ACC112 (cell line): ENCODE measurements around the gene EEIG1.

ENCODE experiments used
- H2AFZ ChIP-seq: fragments of 200-600 bp; sonication (generic); one replicate; pipeline ENCODE4 v1.6.0; 2017; ENCODE audit warnings: antibody characterized with exemption, low read length; ENCODE audit not compliant: unreplicated experiment
- H3K27ac ChIP-seq: fragments of 200-600 bp; sonication (generic); 2 replicates; pipeline ENCODE4 v1.5.1; 2014; ENCODE audit warnings: low read depth, mild to moderate bottlenecking, antibody characterized with exemption, low read length, moderate library complexity
- H3K27me3 ChIP-seq: fragments of 200-600 bp; sonication (generic); 2 replicates; pipeline ENCODE4 v1.6.1; 2014; ENCODE audit warnings: mild to moderate bottlenecking, antibody characterized with exemption, low read length, moderate library complexity, mixed read lengths; ENCODE audit not compliant: insufficient read depth
- H3K36me3 ChIP-seq: fragments of 200-600 bp; sonication (generic); 2 replicates; pipeline ENCODE4 v1.6.1; 2016; ENCODE audit warnings: mild to moderate bottlenecking, antibody characterized with exemption, low read length, moderate library complexity, mixed read lengths; ENCODE audit not compliant: insufficient read depth
- H3K4me1 ChIP-seq: fragments of 200-600 bp; sonication (generic); one replicate; pipeline ENCODE4 v1.6.1; 2016; ENCODE audit warnings: low read length, mixed read lengths; ENCODE audit not compliant: insufficient read depth, unreplicated experiment, control insufficient read depth
- H3K4me3 ChIP-seq: fragments of 200-600 bp; sonication (generic); 2 replicates; pipeline ENCODE4 v1.5.1; 2014; ENCODE audit warnings: mild to moderate bottlenecking, low read depth, low read length
- H3K79me2 ChIP-seq: fragments of 200-600 bp; sonication (generic); one replicate; pipeline ENCODE4 v1.6.0; 2016; ENCODE audit warnings: low read length; ENCODE audit not compliant: control insufficient read depth, unreplicated experiment, insufficient read depth

Gene EEIG1

GRCh38 chr9:127938298-127938690 lies 42.5 kb downstream of the EEIG1 start:
- H3K27me3 ChIP-seq, result no peaks in the 10 kb centered on the region
- H3K4me1 ChIP-seq, result peaks cover 20% of the 10 kb centered on the region
- H2AFZ ChIP-seq, result no peak overlapping the region
- no peaks in the 10 kb centered on the region for H3K36me3 ChIP-seq
- peaks cover 35% of the 10 kb centered on the region for H3K79me2 ChIP-seq
- peak overlapping the region; percentile 86; the same call in 1 of the 2 replicates for H3K4me3 ChIP-seq
- no peak overlapping the region for H3K27ac ChIP-seq

DNA sequence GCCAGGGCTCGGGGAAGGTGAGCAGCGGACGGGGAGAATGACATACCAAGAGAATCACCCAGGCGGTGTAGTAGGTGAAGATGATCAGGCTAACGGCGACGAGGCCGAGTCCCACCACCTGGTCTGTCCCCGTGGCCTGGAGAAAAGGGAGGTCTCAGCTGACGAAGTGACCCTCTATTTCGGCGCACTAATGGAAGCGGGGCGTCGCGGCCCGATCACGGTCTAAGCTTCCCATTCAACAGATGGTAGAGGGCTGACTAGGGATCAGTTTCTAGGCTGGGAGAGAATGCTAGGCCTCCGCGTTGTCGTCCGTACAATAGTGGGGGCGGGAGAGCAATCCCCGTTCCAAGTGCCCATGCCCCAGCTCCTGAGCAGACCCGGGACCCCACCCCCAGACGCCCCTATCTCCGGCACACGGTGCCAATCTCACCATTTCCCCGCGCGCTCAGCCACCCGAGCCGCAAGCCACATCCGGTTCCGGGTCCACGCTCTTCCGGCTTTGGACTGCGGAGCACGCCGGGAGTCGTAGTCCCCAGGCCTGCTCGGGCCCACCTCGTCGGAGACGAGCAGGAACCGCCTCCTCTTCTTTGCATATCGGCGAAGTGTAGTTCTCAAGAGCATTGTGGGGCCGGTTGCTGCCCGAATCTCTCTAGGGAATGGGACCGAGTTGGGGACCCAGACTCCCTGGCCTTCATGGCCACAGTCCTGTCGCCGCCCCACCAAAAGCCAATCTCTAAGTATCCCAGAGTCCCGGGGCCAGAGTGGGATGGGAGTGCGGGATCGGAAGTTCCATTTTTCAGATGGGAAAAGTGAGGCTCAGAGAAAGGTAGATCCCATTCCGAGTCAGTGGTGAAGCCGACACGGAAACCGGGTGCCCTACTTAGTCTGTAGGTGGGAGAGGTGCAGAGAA lies 43.1 kb downstream of the EEIG1 start, which contains the start of gene DPM2:
Gene DPM2, minus strand, starts transcription at position 467 of the 910 bp plus-strand sequence. Its CDS starts 34 bp downstream, at position 433.
- Histone ChIP-seq H3K4me3 (peak within 1 kb of the TSS; percentile 86), H3K27ac (peak within 1 kb of the TSS; percentile 32), H3K4me1 (peaks cover 24% of the 10 kb centered on the region), H3K27me3 (no peaks in the 10 kb centered on the region), H3K79me2 (peaks cover 35% of the 10 kb centered on the region), H2AFZ (no peak within 1 kb of the TSS), H3K36me3 (no peaks in the 10 kb centered on the region)

DNA sequence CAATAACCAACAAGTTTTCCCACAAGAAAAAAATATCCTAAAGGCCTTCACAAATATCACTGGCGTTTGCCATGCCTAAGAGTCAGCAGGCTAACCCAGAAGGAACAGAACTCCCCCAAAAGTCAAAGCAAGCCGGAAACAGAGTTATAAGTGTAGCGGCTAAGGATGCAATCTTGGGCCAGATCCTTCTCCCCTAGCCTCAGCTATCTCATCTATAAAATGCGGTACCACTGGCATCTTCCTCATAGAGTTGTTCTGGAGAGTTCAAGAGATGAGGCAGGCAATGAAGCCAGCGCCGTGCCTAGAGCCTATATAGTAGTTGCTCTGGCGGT lies 43.8 kb downstream of the EEIG1 start:
- H2AFZ ChIP-seq, result no peak overlapping the region

GRCh38 chr9:127936347-127936852 lies 44.4 kb downstream of the EEIG1 start:
- Histone ChIP-seq H2AFZ (no peak overlapping the region), H3K27me3 (no peaks in the 10 kb centered on the region), H3K4me1 (peaks cover 34% of the 10 kb centered on the region), H3K36me3 (no peaks in the 10 kb centered on the region), H3K27ac (peak overlapping the region; percentile 32; the same call in 1 of the 2 replicates), H3K79me2 (peaks cover 35% of the 10 kb centered on the region), H3K4me3 (peak overlapping the region; percentile 86)

More for the DNA sequence above, 43.8 kb downstream of the EEIG1 start:
- peak overlapping the region; percentile 86 for H3K4me3 ChIP-seq
- peaks cover 27% of the 10 kb centered on the region for H3K4me1 ChIP-seq
- H3K27me3 ChIP-seq, result no peaks in the 10 kb centered on the region
- H3K36me3 ChIP-seq, result no peaks in the 10 kb centered on the region
- H3K27ac ChIP-seq, result peak overlapping the region; percentile 32
- H3K79me2 ChIP-seq, result peaks cover 35% of the 10 kb centered on the region

- peak overlapping the region; percentile 32; the same call in 1 of the 2 replicates for H3K27ac ChIP-seq
- no peaks in the 10 kb centered on the region for H3K36me3 ChIP-seq
- H3K27me3 ChIP-seq, result no peaks in the 10 kb centered on the region
- peaks cover 35% of the 10 kb centered on the region for H3K79me2 ChIP-seq
- no peak overlapping the region for H2AFZ ChIP-seq
- H3K4me3 ChIP-seq, result peak overlapping the region; percentile 86
- peaks cover 40% of the 10 kb centered on the region for H3K4me1 ChIP-seq
These were observed 45.0 kb downstream of the EEIG1 start for GRCh38 chr9:127935765-127936221.

GRCh38 chr9:127934986-127935385 lies 45.8 kb downstream of the EEIG1 start:
- H2AFZ ChIP-seq, result no peak overlapping the region
- peaks cover 40% of the 10 kb centered on the region for H3K4me1 ChIP-seq
- peak overlapping the region; percentile 19; the same call in 1 of the 2 replicates for H3K27ac ChIP-seq

GRCh38 chr9:127934248-127934647 lies 46.5 kb downstream of the EEIG1 start:
- Histone ChIP-seq H3K79me2 (peaks cover 35% of the 10 kb centered on the region), H3K27ac (no peak overlapping the region), H2AFZ (no peak overlapping the region), H3K27me3 (no peaks in the 10 kb centered on the region), H3K36me3 (no peaks in the 10 kb centered on the region), H3K4me1 (peaks cover 40% of the 10 kb centered on the region), H3K4me3 (no peak overlapping the region)

More at GRCh38 chr9:127934986-127935385, 45.8 kb downstream of the EEIG1 start:
- H3K4me3 ChIP-seq, result 0 out of 2 replicates have a peak overlapping the region, but pooled peaks have one; percentile 86
- peaks cover 35% of the 10 kb centered on the region for H3K79me2 ChIP-seq
- H3K27me3 ChIP-seq, result no peaks in the 10 kb centered on the region
- H3K36me3 ChIP-seq, result no peaks in the 10 kb centered on the region

DNA sequence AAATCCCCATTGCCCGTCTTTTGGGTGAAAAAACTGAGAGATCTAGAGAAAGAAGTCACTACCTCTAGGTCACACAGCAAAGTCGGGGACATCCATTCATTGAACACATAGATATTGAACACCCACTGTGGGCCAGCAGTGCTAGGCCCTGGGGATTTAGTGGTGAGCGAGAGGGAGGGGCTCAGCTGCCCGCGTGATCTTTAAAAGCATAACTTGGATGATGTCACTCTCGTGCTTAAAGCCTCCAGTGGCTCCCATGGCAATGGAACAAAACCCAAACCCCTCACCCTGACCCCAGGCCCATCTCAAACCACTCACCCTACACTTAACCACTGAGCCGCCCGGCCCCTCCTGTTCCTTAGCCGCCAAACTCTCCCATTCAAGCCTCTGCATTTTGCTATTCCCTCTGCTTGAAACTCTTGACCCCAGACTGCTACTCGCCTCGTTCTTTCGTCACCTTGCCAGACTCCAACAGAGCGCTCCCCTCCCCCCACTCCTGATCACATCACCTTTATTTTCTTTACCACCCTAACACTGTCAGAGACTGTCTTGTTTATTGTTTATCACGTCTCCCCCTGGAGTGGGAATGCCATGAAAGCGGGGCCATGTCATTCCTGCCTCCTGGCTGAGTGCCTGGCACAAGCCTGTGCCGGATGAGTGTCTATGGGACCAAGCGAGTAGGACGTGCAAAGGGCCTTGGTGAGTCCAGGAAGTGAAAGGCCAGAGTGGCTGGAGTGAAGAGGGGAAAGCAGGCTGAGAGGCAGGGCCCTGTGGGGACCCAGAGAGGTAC lies 49.5 kb downstream of the EEIG1 start:
- Histone ChIP-seq H3K36me3 (no peaks in the 10 kb centered on the region), H3K4me3 (peak overlapping the region; percentile 78), H3K27ac (peak overlapping the region; percentile 95), H3K79me2 (peaks cover 23% of the 10 kb centered on the region), H3K27me3 (no peaks in the 10 kb centered on the region), H2AFZ (no peak overlapping the region), H3K4me1 (peaks cover 35% of the 10 kb centered on the region)
